OCI-LY3 (cell line): ENCODE data around the gene EPHB3.

Experiments used
- H2AFZ ChIP-seq: fragments of 200-600, 300-600 bp; shearing (Covaris generic); 2 replicates; pipeline ENCODE4 v1.6.0; 2014; ENCODE audit warnings: antibody characterized with exemption, low read depth, low read length
- H3K27ac ChIP-seq: fragments of 200-600, 300-600 bp; sonication (generic); 2 replicates; pipeline ENCODE4 v1.5.1; 2014; ENCODE audit warnings: mild to moderate bottlenecking, low read length, moderate library complexity, mixed read lengths
- H3K27me3 ChIP-seq: fragments of 200-600, 300-600 bp; sonication (generic); 2 replicates; pipeline ENCODE4 v1.6.1; 2014; ENCODE audit warnings: low read depth, low read length, mixed read lengths
- H3K36me3 ChIP-seq: fragments of 200-600, 300-600 bp; sonication (generic); replicated peaks from 2 replicates; pipeline ENCODE3; 2014; ENCODE audit warnings: low read depth, low read length, mixed read lengths
- H3K4me1 ChIP-seq: fragments of 300-600, 200-600 bp; sonication (generic); 2 replicates; pipeline ENCODE4 v1.6.1; 2014; ENCODE audit warnings: low read length, mixed read lengths
- H3K4me2 ChIP-seq: fragments of 200-600, 300-600 bp; sonication (generic); 2 replicates; pipeline ENCODE4 v1.6.1; 2014; ENCODE audit warnings: low read length, mixed read lengths
- H3K4me3 ChIP-seq: fragments of 300-600, 200-600 bp; sonication (generic); 2 replicates; pipeline ENCODE4 v1.5.1; 2014; ENCODE audit warnings: antibody characterized with exemption, mild to moderate bottlenecking, low read length, moderate library complexity
- H3K79me2 ChIP-seq: fragments of 300-600, 200-600 bp; shearing (Covaris generic); 2 replicates; pipeline ENCODE4 v1.6.1; 2014; ENCODE audit warnings: mild to moderate bottlenecking, low read length, mixed read lengths
- H3K9ac ChIP-seq: fragments of 300-600, 200-600 bp; shearing (Covaris generic); 2 replicates; pipeline ENCODE4 v1.6.0; 2014; ENCODE audit warnings: mild to moderate bottlenecking, low read length, moderate library complexity
- H3K9me3 ChIP-seq: fragments of 200-600, 300-600 bp; shearing (Covaris generic); 2 replicates; pipeline ENCODE4 v1.6.1; 2014; ENCODE audit warnings: low read length, mixed read lengths; ENCODE audit not compliant: insufficient read depth
- H4K20me1 ChIP-seq: fragments of 200-600, 300-600 bp; sonication (generic); 2 replicates; pipeline ENCODE4 v1.6.1; 2016; ENCODE audit warnings: low read length, mixed read lengths; ENCODE audit not compliant: insufficient read depth
- EZH2phosphoT487 ChIP-seq: fragments of 200-600 bp; shearing (Covaris generic); IDR thresholded peaks from 2 replicates; pipeline ENCODE4 v1.6.1; 2018; ENCODE audit warnings: antibody characterized with exemption, mixed run types, low read depth
- TF ChIP-seq, protein P1 (sequence below): fragments of 200-600, 300-600 bp; sonication (generic); IDR thresholded peaks from 2 replicates; pipeline ENCODE4 v1.5.1; 2014; ENCODE audit warnings: antibody characterized with exemption, low read length, low read depth

EPHB3 gene

DNA sequence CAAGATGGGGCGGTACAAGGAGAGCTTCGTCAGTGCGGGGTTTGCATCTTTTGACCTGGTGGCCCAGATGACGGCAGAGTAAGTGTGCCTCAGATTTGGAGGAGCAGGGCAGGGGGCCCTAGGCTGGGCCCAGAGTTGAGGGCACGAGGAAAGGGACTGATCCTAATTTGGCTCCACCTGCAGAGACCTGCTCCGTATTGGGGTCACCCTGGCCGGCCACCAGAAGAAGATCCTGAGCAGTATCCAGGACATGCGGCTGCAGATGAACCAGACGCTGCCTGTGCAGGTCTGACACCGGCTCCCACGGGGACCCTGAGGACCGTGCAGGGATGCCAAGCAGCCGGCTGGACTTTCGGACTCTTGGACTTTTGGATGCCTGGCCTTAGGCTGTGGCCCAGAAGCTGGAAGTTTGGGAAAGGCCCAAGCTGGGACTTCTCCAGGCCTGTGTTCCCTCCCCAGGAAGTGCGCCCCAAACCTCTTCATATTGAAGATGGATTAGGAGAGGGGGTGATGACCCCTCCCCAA, 19.8 kb downstream of the EPHB3 start:
- Histone ChIP-seq H3K27ac (no peak overlapping the region), H3K4me1 (peaks cover 6% of the 10 kb centered on the region), H3K27me3 (no peaks in the 10 kb centered on the region), H3K4me2 (no peak overlapping the region), H3K9ac (no peak overlapping the region), H3K9me3 (no peaks in the 10 kb centered on the region), H2AFZ (no peak overlapping the region), H3K79me2 (no peaks in the 10 kb centered on the region), H4K20me1 (no peaks in the 10 kb centered on the region), H3K4me3 (no peak overlapping the region), H3K36me3 (no peaks in the 10 kb centered on the region)
- TF ChIP-seq, protein P1, sequence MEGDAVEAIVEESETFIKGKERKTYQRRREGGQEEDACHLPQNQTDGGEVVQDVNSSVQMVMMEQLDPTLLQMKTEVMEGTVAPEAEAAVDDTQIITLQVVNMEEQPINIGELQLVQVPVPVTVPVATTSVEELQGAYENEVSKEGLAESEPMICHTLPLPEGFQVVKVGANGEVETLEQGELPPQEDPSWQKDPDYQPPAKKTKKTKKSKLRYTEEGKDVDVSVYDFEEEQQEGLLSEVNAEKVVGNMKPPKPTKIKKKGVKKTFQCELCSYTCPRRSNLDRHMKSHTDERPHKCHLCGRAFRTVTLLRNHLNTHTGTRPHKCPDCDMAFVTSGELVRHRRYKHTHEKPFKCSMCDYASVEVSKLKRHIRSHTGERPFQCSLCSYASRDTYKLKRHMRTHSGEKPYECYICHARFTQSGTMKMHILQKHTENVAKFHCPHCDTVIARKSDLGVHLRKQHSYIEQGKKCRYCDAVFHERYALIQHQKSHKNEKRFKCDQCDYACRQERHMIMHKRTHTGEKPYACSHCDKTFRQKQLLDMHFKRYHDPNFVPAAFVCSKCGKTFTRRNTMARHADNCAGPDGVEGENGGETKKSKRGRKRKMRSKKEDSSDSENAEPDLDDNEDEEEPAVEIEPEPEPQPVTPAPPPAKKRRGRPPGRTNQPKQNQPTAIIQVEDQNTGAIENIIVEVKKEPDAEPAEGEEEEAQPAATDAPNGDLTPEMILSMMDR: no peak
- TF ChIP-seq EZH2phosphoT487: no peak

DNA sequence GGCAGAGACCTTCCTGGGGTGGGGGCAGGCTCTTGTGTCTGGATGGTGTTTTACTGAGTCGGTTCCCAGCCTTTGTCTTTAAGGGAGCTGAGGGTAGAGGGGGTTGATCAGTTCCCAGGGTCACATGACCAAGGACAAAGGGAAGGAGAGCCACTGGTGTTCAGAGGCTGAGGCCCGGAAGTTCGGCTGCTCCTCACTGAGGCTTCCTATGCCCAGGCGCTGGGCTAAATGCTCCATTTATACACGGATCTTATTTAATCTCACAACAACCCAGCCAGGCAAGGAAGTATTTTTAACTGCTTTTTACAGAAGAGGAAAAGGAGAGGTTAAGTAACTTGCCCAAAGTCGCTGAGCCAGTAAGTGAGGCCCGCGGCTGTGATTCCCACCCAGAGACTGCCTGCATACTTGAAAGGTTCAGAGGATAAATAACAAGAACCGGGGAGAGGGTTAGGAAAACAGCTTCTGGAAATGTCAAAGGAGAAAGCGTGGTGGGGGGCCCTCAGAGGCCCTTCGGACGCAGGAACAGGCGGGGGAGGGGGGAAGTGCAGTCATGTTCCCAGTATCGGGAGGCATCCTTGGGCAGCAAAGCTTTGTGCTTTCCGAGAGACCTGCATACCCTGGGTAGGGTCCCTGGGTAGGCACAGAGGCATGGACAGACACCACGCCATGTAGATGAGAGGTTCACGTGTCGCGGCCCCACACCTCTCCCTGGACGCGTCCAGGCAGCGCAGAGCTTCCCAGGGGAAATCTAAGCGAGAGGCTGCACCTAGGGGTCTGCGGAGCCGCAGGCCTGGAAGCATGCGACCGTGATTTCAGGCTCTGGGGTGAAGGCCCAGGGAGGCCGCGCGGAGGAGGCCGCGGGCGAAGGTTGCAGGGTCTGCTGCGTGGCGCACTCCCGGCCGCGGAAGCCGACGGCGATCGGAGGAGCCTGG, 21.3 kb downstream of the EPHB3 start:
- no peak overlapping the region for H3K27ac ChIP-seq
- H3K4me1 ChIP-seq: peaks cover 6% of the 10 kb centered on the region
- H3K79me2 ChIP-seq: no peaks in the 10 kb centered on the region
- H4K20me1 ChIP-seq: no peaks in the 10 kb centered on the region
- no peaks in the 10 kb centered on the region for H3K9me3 ChIP-seq
- no peak overlapping the region for H2AFZ ChIP-seq
- H3K4me3 ChIP-seq: no peak overlapping the region
- no peak overlapping the region for H3K9ac ChIP-seq
- H3K36me3 ChIP-seq: no peaks in the 10 kb centered on the region
- TF ChIP-seq, protein P1: no peak
- no peak for TF ChIP-seq EZH2phosphoT487
- H3K27me3 ChIP-seq: peaks cover 3% of the 10 kb centered on the region; the same call in 1 of the 2 replicates
- no peak overlapping the region for H3K4me2 ChIP-seq

DNA sequence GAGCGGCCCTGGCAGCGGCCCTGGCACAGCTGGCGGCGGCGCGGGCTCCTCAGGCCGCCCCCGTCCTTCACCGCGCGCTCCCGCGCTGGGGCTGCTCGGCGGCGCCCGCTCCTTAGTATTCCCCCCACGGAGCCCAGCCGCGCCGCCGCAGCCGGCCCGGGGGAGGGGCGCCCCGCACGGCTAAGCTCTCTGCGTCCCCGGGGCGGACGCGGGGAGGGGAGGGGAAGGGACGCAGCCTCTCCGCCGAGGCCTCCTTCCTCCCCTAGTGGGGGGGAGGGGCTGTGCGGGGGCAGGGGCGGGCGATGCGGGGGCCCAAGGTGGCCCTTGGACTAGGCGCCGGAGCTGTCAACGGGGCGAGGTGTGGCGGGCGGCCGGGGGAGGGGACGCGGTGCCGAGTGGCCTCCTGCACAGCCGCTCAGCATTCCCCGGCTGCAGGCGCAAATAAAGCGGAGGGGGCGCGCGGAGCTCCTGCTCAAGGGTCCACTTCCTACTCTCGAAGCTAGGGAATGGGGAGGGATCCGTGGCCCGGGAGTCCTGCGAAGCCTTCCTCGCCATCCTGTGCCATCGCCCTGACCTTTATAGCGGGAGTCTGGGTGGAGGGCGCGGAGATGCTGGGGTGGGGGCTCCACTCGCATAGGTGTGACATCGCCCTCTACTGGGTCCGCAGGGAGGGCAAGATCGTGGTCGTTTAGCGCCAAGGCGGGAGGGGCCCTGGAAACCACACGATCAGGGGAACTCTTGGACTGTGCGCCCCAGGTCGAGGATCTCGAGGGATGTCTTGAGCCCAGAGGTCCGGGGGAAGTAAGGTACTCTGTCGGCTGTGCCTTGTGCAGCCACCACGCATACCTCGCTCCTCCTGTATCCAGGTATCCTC, 22.2 kb downstream of the EPHB3 start:
- Histone ChIP-seq H3K9ac (no peak overlapping the region), H3K27ac (no peak overlapping the region), H3K4me3 (no peak overlapping the region), H3K27me3 (peaks cover 12% of the 10 kb centered on the region), H4K20me1 (no peaks in the 10 kb centered on the region), H3K36me3 (no peaks in the 10 kb centered on the region), H3K79me2 (no peaks in the 10 kb centered on the region), H3K4me2 (no peak overlapping the region), H3K4me1 (peaks cover 6% of the 10 kb centered on the region), H3K9me3 (no peaks in the 10 kb centered on the region), H2AFZ (no peak overlapping the region)
- TF ChIP-seq, protein P1: 0 out of 2 replicates have a peak, but pooled peaks have one; percentile 5
- TF ChIP-seq EZH2phosphoT487: no peak
